CD4-positive, alpha-beta T cell treated with Interferon gamma for 1 hour (primary cell): Measurements from ENCODE around the gene SEMA4A.
A peak's percentile ranks its signal among the peaks of the same experiment; 100 is the strongest.
"Not testable (repeated sequence)": the region's sequence is repeated elsewhere in the genome, so short reads cannot be mapped to it uniquely, and the experiment has no call there.

Experiments used
- DNase-seq: peaks from one replicate; pipeline ENCODE4 v3.0.0-alpha.2; 2020

The SEMA4A gene

GRCh38 chr1:156153362-156153761 lies at the start of gene SEMA4A:
SEMA4A (plus strand) TSS chr1:156153585; CDS start chr1:156154579, 994 bp downstream.
- DNase-seq: no peak

GRCh38 chr1:156104065-156104810 lies 49.1 kb upstream of the SEMA4A start:
- peak; percentile 87 for DNase-seq

GRCh38 chr1:156104861-156105832 lies 48.2 kb upstream of the SEMA4A start:
- no peak for DNase-seq

GRCh38 chr1:156106624-156107488 lies 46.5 kb upstream of the SEMA4A start:
- no peak for DNase-seq

GRCh38 chr1:156108057-156108456 lies 45.3 kb upstream of the SEMA4A start:
- DNase-seq: no peak

- DNase-seq: no peak
These were observed 44.6 kb upstream of the SEMA4A start for GRCh38 chr1:156108664-156109241.

GRCh38 chr1:156110252-156110651 lies 43.1 kb upstream of the SEMA4A start:
- no peak for DNase-seq

GRCh38 chr1:156111355-156111962 lies 41.9 kb upstream of the SEMA4A start:
- no peak for DNase-seq

- no peak for DNase-seq
These were observed 40.9 kb upstream of the SEMA4A start for GRCh38 chr1:156112276-156113137.

GRCh38 chr1:156113282-156113950 lies 40.0 kb upstream of the SEMA4A start:
- DNase-seq: no peak

- DNase-seq: peak; percentile 82
These were observed 39.1 kb upstream of the SEMA4A start, which contains the start of gene LMNA for GRCh38 chr1:156114101-156114918. LMNA (plus strand) TSS chr1:156114711; CDS start chr1:156114919, 208 bp downstream.

GRCh38 chr1:156114919-156115513 lies 38.4 kb upstream of the SEMA4A start:
- DNase-seq: no peak

GRCh38 chr1:156115514-156116374 lies 37.6 kb upstream of the SEMA4A start:
- DNase-seq: no peak

- DNase-seq: not testable (repeated sequence)
These were observed 36.7 kb upstream of the SEMA4A start for GRCh38 chr1:156116731-156117130.

- DNase-seq: no peak
These were observed 35.8 kb upstream of the SEMA4A start for GRCh38 chr1:156117414-156118176.

- DNase-seq: no peak
These were observed 35.1 kb upstream of the SEMA4A start for GRCh38 chr1:156118177-156118868.
